H9 (cell line): ENCODE data around the gene KIF3B. TPM values are rescaled to one million over a fixed set of nuclear protein-coding genes. Genes with fewer than 3 reads are reported as not detected.

ENCODE experiments used
- DNase-seq: peaks from one replicate; pipeline ENCODE4 v3.0.0-alpha.2; 2017
- H2AFZ ChIP-seq: one replicate; pipeline ENCODE4 v1.6.1; 2013; ENCODE audit warnings: mild to moderate bottlenecking, low read length, control low read depth, moderate library complexity
- H2AK5ac ChIP-seq: 2 replicates; pipeline ENCODE4 v1.6.1; 2013; ENCODE audit warnings: low read length, control low read depth, mixed read lengths; ENCODE audit not compliant: insufficient read length
- H2BK120ac ChIP-seq: one replicate; pipeline ENCODE4 v1.6.1; 2013; ENCODE audit warnings: low read depth, mild to moderate bottlenecking, low read length, control low read depth, inconsistent platforms; ENCODE audit not compliant: poor library complexity, severe bottlenecking
- H2BK12ac ChIP-seq: 2 replicates; pipeline ENCODE4 v1.6.1; 2013; ENCODE audit warnings: low read length, control low read depth, mixed read lengths, low read depth; ENCODE audit not compliant: insufficient read length
- H2BK15ac ChIP-seq: 2 replicates; pipeline ENCODE4 v1.6.1; 2013; ENCODE audit warnings: low read depth, low read length, control low read depth
- H2BK20ac ChIP-seq: one replicate; pipeline ENCODE4 v1.6.1; 2013; ENCODE audit warnings: low read depth, mild to moderate bottlenecking, low read length, control low read depth, inconsistent platforms; ENCODE audit not compliant: poor library complexity, severe bottlenecking
- H2BK5ac ChIP-seq: 2 replicates; pipeline ENCODE4 v1.6.1; 2013; ENCODE audit warnings: low read length, control low read depth, mixed read lengths; ENCODE audit not compliant: insufficient read length
- H3K14ac ChIP-seq: 2 replicates; pipeline ENCODE4 v1.6.1; 2013; ENCODE audit warnings: low read length, control low read depth; ENCODE audit not compliant: insufficient read depth
- H3K18ac ChIP-seq: 2 replicates; pipeline ENCODE4 v1.6.1; 2013; ENCODE audit warnings: low read depth, mild to moderate bottlenecking, mixed read lengths, low read length, control low read depth; ENCODE audit not compliant: insufficient read length
- H3K23ac ChIP-seq: 2 replicates; pipeline ENCODE4 v1.6.1; 2013; ENCODE audit warnings: low read length, control low read depth, mixed read lengths, low read depth; ENCODE audit not compliant: insufficient read length
- H3K23me2 ChIP-seq: 2 replicates; pipeline ENCODE4 v1.6.1; 2013; ENCODE audit warnings: low read depth, mild to moderate bottlenecking, mixed read lengths, low read length, control low read depth; ENCODE audit not compliant: insufficient read length, poor library complexity, severe bottlenecking
- H3K27ac ChIP-seq: 2 replicates; pipeline ENCODE4 v1.5.1; 2013; ENCODE audit warnings: low read length, control low read depth, mixed read lengths, low read depth; ENCODE audit not compliant: insufficient read length
- H3K27me3 ChIP-seq: 2 replicates; pipeline ENCODE4 v1.6.1; 2013; ENCODE audit warnings: low read length, control low read depth, inconsistent platforms; ENCODE audit not compliant: insufficient read depth
- H3K4ac ChIP-seq: 2 replicates; pipeline ENCODE4 v1.6.1; 2013; ENCODE audit warnings: low read depth, mild to moderate bottlenecking, control low read depth, inconsistent platforms, low read length, moderate library complexity
- H3K4me1 ChIP-seq: 2 replicates; pipeline ENCODE4 v1.6.1; 2013; ENCODE audit warnings: low read length, control low read depth, inconsistent platforms; ENCODE audit not compliant: insufficient read depth
- H3K4me2 ChIP-seq: 2 replicates; pipeline ENCODE4 v1.6.1; 2013; ENCODE audit warnings: low read length, control low read depth, mixed read lengths; ENCODE audit not compliant: insufficient read length, insufficient read depth
- H3K56ac ChIP-seq: 2 replicates; pipeline ENCODE4 v1.6.1; 2013; ENCODE audit warnings: low read depth, mild to moderate bottlenecking, mixed read lengths, low read length, control low read depth; ENCODE audit not compliant: insufficient read length
- H3K79me1 ChIP-seq: 2 replicates; pipeline ENCODE4 v1.6.1; 2013; ENCODE audit warnings: low read depth, mild to moderate bottlenecking, moderate library complexity, low read length, control low read depth, inconsistent platforms; ENCODE audit not compliant: insufficient read depth, poor library complexity, severe bottlenecking
- H3K79me2 ChIP-seq: 2 replicates; pipeline ENCODE4 v1.6.1; 2013; ENCODE audit warnings: low read length, control low read depth, inconsistent platforms; ENCODE audit not compliant: insufficient read depth
- H3K9ac ChIP-seq: 2 replicates; pipeline ENCODE4 v1.6.1; 2013; ENCODE audit warnings: low read length, control low read depth, mixed read lengths; ENCODE audit not compliant: insufficient read length; ENCODE audit errors: extremely low read depth
- H3K9me3 ChIP-seq: one replicate; pipeline ENCODE4 v1.6.1; 2013; ENCODE audit warnings: low read depth, low read length, inconsistent platforms; ENCODE audit not compliant: control insufficient read depth
- H3T11ph ChIP-seq: one replicate; pipeline ENCODE4 v1.6.1; 2013; ENCODE audit warnings: mild to moderate bottlenecking, low read length, control low read depth, inconsistent platforms
- H4K20me1 ChIP-seq: one replicate; pipeline ENCODE4 v1.6.1; 2013; ENCODE audit not compliant: control insufficient read depth, insufficient read length, insufficient read depth
- H4K5ac ChIP-seq: 2 replicates; pipeline ENCODE4 v1.6.1; 2013; ENCODE audit warnings: low read depth, mild to moderate bottlenecking, mixed read lengths, low read length, control low read depth; ENCODE audit not compliant: insufficient read length
- H4K8ac ChIP-seq: replicated peaks from 2 replicates; pipeline ENCODE4 v1.6.1; 2013; ENCODE audit warnings: low read length, control low read depth, mixed read lengths, low read depth; ENCODE audit not compliant: insufficient read length
- H4K91ac ChIP-seq: 2 replicates; pipeline ENCODE4 v1.6.1; 2013; ENCODE audit warnings: low read depth, mild to moderate bottlenecking, moderate library complexity, mixed read lengths, low read length, control low read depth; ENCODE audit not compliant: insufficient read length
- H3K27ac Mint-ChIP-seq, 3 experiments: 2 replicates in 2 of 3; 3 replicates in 1 of 3; pipeline ENCODE4 v1.8.0; 2020 to 2021; ENCODE audit warnings: mixed read lengths in 3 of 3, mild to moderate bottlenecking in 1 of 3, moderate library complexity in 1 of 3
- H3K27me3 Mint-ChIP-seq: 2 replicates; pipeline ENCODE4 v1.8.0; 2021; ENCODE audit warnings: low read depth, mild to moderate bottlenecking, moderate library complexity, mixed read lengths
- H3K36me3 Mint-ChIP-seq, 3 experiments: 2 replicates in 2 of 3; 3 replicates in 1 of 3; pipeline ENCODE4 v1.8.0; 2020 to 2021; ENCODE audit warnings: low read depth in 3 of 3, mixed read lengths in 3 of 3; ENCODE audit not compliant: insufficient read depth in 1 of 3
- H3K4me1 Mint-ChIP-seq, 2 experiments: 2 replicates each; pipeline ENCODE4 v1.8.0; 2020; ENCODE audit warnings: mixed read lengths in 2 of 2
- H3K4me3 Mint-ChIP-seq, 2 experiments: 2 replicates in 1 of 2; 3 replicates in 1 of 2; pipeline ENCODE4 v1.8.0; 2020 to 2021; ENCODE audit warnings: mild to moderate bottlenecking in 2 of 2, mixed read lengths in 2 of 2, moderate library complexity in 1 of 2
- H3K9me3 Mint-ChIP-seq, 2 experiments: 2 replicates in 1 of 2; 3 replicates in 1 of 2; pipeline ENCODE4 v1.8.0; 2020; ENCODE audit warnings: mild to moderate bottlenecking in 2 of 2, mixed read lengths in 2 of 2, moderate library complexity in 1 of 2
- CTCF ChIP-seq: fragments of 200-600 bp; sonication (generic); conservative IDR thresholded peaks from 3 replicates; pipeline ENCODE4 v1.8.0; 2021; ENCODE audit warnings: antibody characterized with exemption, mild to moderate bottlenecking
- WGBS: extraction: QIAGEN DNeasy Blood & Tissue Kit; methylation state at CpG from one replicate; pipeline ENCODE4 v1.1.7; 2013; ENCODE audit warnings: missing lambda C conversion rate, low lambda C conversion rate, mixed read lengths; ENCODE audit not compliant: insufficient read length; ENCODE audit errors: extremely low coverage; 5-methylcytosine and 5-hydroxymethylcytosine counted together
- total RNA-seq: library from RNA; stranded (reverse); gene quantifications from 2 replicates; pipeline ENCODE4 v1.2.1, GENCODE V29; 2021

KIF3B gene
- total RNA-seq, 1 experiment from 2014 or later = 29.7 TPM

DNA sequence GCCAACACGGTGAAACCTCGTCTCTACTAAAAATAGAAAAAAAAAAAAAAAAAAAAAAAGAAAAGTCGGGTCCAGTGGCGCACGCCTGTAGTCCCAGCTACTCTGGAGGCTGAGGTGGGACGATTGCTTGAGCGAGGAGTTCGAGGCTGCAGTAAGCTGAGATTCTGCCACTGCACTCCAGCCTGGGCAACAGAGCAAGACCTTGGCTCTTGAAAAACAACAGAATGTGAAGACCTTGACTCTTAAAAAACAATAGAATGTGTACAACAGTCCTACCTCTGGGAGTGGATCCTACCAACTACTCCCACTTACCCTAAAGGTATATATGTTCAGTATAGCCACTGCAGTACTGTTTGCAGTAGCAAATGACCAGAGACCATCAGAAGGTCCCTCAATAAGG, 15.1 kb downstream of the KIF3B start:
- H4K5ac ChIP-seq = no peak overlapping the region
- H2BK120ac ChIP-seq = no peak overlapping the region
- H3K18ac ChIP-seq = no peak overlapping the region
- no peak overlapping the region for H3K4me2 ChIP-seq
- H3K4me3 Mint-ChIP-seq = no peak overlapping the region
- no peak overlapping the region for H4K8ac ChIP-seq
- DNase-seq = no peak
- H3K14ac ChIP-seq = no peak overlapping the region
- H3K9me3 ChIP-seq = no peaks in the 10 kb centered on the region
- no peaks in the 10 kb centered on the region for H3K79me1 ChIP-seq
- TF ChIP-seq CTCF = no peak
- no peak overlapping the region for H3T11ph ChIP-seq
- H2BK15ac ChIP-seq = no peak overlapping the region
- H2AK5ac ChIP-seq = no peak overlapping the region
- H3K4me1 ChIP-seq = no peaks in the 10 kb centered on the region
- H3K79me2 ChIP-seq = no peaks in the 10 kb centered on the region; the same call in 1 of the 2 replicates
- no peak overlapping the region for H2AFZ ChIP-seq
- no peaks in the 10 kb centered on the region for H3K27me3 ChIP-seq
- no peaks in the 10 kb centered on the region for H3K36me3 Mint-ChIP-seq
- no peak overlapping the region for H3K4ac ChIP-seq
- no peak overlapping the region for H3K27ac Mint-ChIP-seq
- H3K56ac ChIP-seq = no peak overlapping the region
- no peak overlapping the region for H4K91ac ChIP-seq
- H2BK20ac ChIP-seq = no peak overlapping the region
- no peak overlapping the region for H3K9ac ChIP-seq
- H3K4me1 Mint-ChIP-seq = peaks cover 0 to 3% of the 10 kb centered on the region in 2 experiments; a peak in 2 of 4 replicates
- no peak overlapping the region for H2BK5ac ChIP-seq
- no peak overlapping the region for H3K23ac ChIP-seq
- H3K27ac ChIP-seq = no peak overlapping the region
- H3K23me2 ChIP-seq = no peaks in the 10 kb centered on the region
- no peak overlapping the region for H2BK12ac ChIP-seq
- no CpG with 5 or more reads among the region's 8 CpGs for WGBS
- no peaks in the 10 kb centered on the region for H3K27me3 Mint-ChIP-seq
- no peaks in the 10 kb centered on the region for H3K9me3 Mint-ChIP-seq
- no peaks in the 10 kb centered on the region for H4K20me1 ChIP-seq
